Nephron progenitor cell (in vitro differentiated cells): ENCODE measurements around the gene INS.

ENCODE experiments used
- DNase-seq: peaks from one replicate; pipeline ENCODE4 v3.0.0; 2021
- H3K27ac Mint-ChIP-seq: 2 replicates; pipeline ENCODE4 v1.8.0; 2021; ENCODE audit warnings: mild to moderate bottlenecking, moderate library complexity, mixed read lengths
- H3K27me3 Mint-ChIP-seq: 2 replicates; pipeline ENCODE4 v1.8.0; 2021; ENCODE audit warnings: mild to moderate bottlenecking, low read depth, mixed read lengths; ENCODE audit not compliant: poor library complexity
- H3K36me3 Mint-ChIP-seq: 2 replicates; pipeline ENCODE4 v1.8.0; 2021; ENCODE audit warnings: low read depth, mixed read lengths
- H3K4me1 Mint-ChIP-seq: 2 replicates; pipeline ENCODE4 v1.8.0; 2021; ENCODE audit warnings: mixed read lengths
- H3K4me3 Mint-ChIP-seq: 2 replicates; pipeline ENCODE4 v1.8.0; 2021; ENCODE audit warnings: mild to moderate bottlenecking, moderate library complexity, mixed read lengths
- H3K9me3 Mint-ChIP-seq: 2 replicates; pipeline ENCODE4 v1.8.0; 2021; ENCODE audit warnings: mild to moderate bottlenecking, moderate library complexity, mixed read lengths
- CTCF ChIP-seq: fragments of 200-600 bp; sonication (generic); IDR thresholded peaks from 2 replicates; pipeline ENCODE4 v1.5.0; 2021; ENCODE audit warnings: antibody characterized with exemption

Gene INS

DNA sequence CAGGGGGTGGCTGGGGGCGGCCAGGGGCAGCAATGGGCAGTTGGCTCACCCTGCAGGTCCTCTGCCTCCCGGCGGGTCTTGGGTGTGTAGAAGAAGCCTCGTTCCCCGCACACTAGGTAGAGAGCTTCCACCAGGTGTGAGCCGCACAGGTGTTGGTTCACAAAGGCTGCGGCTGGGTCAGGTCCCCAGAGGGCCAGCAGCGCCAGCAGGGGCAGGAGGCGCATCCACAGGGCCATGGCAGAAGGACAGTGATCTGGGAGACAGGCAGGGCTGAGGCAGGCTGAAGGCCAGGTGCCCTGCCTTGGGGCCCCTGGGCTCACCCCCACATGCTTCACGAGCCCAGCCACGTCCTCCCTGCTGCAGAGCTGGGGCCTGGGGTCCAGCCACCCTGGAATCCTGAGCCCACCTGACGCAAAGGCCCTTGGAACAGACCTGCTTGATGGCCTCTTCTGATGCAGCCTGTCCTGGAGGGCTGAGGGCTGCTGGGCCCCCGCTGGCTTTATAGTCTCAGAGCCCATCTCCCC lies at the start of gene INS:
TSS of gene INS (minus strand) at position 474 of the 524 bp plus-strand sequence. CDS start at position 236, 238 bp downstream.
- Mint-ChIP-seq H3K36me3 (no peaks in the 10 kb centered on the region), H3K4me1 (no peaks in the 10 kb centered on the region), H3K27ac (no peak within 1 kb of the TSS), H3K4me3 (no peak within 1 kb of the TSS), H3K9me3 (no peaks in the 10 kb centered on the region), H3K27me3 (no peaks in the 10 kb centered on the region)
- no peak for TF ChIP-seq CTCF
- no peak for DNase-seq

GRCh38 chr11:2210366-2211112 lies 49.5 kb upstream of the INS start:
- Mint-ChIP-seq H3K4me3 (no peak overlapping the region), H3K36me3 (no peaks in the 10 kb centered on the region), H3K27ac (no peak overlapping the region), H3K4me1 (peaks cover 45% of the 10 kb centered on the region), H3K9me3 (no peaks in the 10 kb centered on the region), H3K27me3 (no peaks in the 10 kb centered on the region)
- no peak for DNase-seq
- no peak for TF ChIP-seq CTCF

DNA sequence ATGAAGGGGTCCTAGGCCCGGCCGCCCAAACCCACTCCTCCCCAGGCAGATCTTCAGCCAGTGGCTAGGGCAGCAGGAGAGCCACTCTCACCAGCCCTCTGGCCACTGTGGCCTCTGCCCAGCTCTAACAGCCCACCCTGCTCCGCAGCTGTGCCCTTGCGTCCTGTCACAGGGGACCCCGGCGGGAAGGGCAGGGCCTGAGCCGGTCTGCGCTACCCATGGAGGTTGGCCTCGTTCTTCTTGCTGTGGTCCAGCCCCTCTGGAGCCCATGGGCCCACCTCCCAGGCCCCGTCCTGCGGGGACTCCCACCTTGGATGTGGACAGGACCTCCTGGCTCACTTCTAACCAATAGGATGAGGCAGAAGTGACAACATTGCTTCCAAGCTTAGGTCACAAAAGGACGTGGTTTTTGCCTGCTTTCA lies 48.9 kb upstream of the INS start:
- H3K4me1 Mint-ChIP-seq: peaks cover 45% of the 10 kb centered on the region
- no peaks in the 10 kb centered on the region for H3K9me3 Mint-ChIP-seq
- no peak for TF ChIP-seq CTCF
- H3K27ac Mint-ChIP-seq: no peak overlapping the region
- H3K36me3 Mint-ChIP-seq: no peaks in the 10 kb centered on the region
- DNase-seq: no peak
- no peak overlapping the region for H3K4me3 Mint-ChIP-seq
- no peaks in the 10 kb centered on the region for H3K27me3 Mint-ChIP-seq

- TF ChIP-seq CTCF: no peak
- Mint-ChIP-seq H3K27me3 (no peaks in the 10 kb centered on the region), H3K27ac (no peak overlapping the region), H3K4me3 (no peak overlapping the region), H3K36me3 (no peaks in the 10 kb centered on the region), H3K4me1 (peaks cover 40% of the 10 kb centered on the region), H3K9me3 (no peaks in the 10 kb centered on the region)
- DNase-seq: no peak
Measured at GRCh38 chr11:2209370-2209801, 48.4 kb upstream of the INS start.

DNA sequence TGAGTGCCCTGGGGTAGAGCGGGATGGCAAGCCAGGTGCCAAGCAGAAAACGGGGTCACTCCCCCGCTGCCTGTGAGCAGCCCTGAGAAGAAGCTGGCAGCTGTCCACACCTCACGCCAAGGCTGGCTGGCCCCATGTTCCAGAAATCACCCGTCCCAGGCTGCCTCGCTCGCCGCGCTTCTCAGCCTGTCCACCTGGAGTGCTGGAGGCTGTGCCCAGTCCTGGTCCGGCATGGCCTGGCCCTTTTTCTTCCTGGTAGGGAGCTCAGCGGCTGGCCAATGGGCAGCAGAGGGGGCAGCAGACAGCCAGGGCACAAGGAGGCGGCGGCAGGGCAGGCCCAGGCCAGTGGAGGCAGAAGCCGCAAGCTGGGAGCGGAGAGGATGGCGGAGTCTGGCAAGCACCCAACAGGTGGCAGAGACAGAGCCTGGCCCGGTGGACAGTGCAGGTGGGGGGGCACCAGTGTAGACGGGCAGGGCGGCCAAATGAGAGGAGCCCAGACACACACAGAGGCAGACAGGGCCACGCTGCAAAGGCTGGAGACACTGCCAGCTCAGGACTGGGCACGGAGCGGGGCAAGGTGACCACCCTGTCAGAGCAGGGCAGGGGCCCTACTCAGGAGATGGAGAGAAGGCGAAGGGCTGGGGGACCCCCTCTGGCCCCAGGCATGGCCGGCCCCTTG lies 47.8 kb upstream of the INS start:
- H3K27ac Mint-ChIP-seq: no peak overlapping the region
- DNase-seq: no peak
- H3K9me3 Mint-ChIP-seq: no peaks in the 10 kb centered on the region
- H3K36me3 Mint-ChIP-seq: no peaks in the 10 kb centered on the region
- no peaks in the 10 kb centered on the region for H3K27me3 Mint-ChIP-seq
- H3K4me3 Mint-ChIP-seq: no peak overlapping the region
- TF ChIP-seq CTCF: no peak
- peaks cover 34% of the 10 kb centered on the region for H3K4me1 Mint-ChIP-seq
